Adrenal gland (tissue), 12 donors: ENCODE results near the gene SLC25A45. TPM values are rescaled to one million over a fixed set of nuclear protein-coding genes. Genes with fewer than 3 reads are reported as not detected.

Experiments
- DNase-seq, 7 donors: peaks; one replicate each; pipeline ENCODE4 v3.0.0-alpha.2; 2019 to 2020
- H3K27ac ChIP-seq, 5 donors: fragments of 200-600 bp; sonication (generic) in 4 of 5; 1 replicate in 3 of 5; 2 replicates in 2 of 5; pipeline versions ENCODE4 v1.5.1 to v1.8.0; 2016 to 2020; ENCODE audit warnings: mild to moderate bottlenecking in 1 of 5
- H3K27me3 ChIP-seq: fragments of 200-600 bp; 2 replicates; pipeline ENCODE4 v1.8.0; 2021
- H3K36me3 ChIP-seq, 2 donors: fragments of 200-600 bp; replicated peaks in 1 of 2; 1 replicate in 1 of 2; 2 replicates in 1 of 2; pipeline versions ENCODE4 v1.5.1 to v1.8.0; 2018 to 2022
- H3K4me1 ChIP-seq, 2 donors: fragments of 200-600 bp; replicated peaks in 1 of 2; 1 replicate in 1 of 2; 2 replicates in 1 of 2; pipeline versions ENCODE4 v1.5.1 to v1.8.0; 2018 to 2021
- H3K4me3 ChIP-seq, 4 donors: fragments of 200-600 bp; sonication (generic) in 3 of 4; one replicate each; pipeline ENCODE4 v1.5.1; 2016 to 2018
- H3K9me3 ChIP-seq, 3 donors: fragments of 200-600 bp; sonication (generic) in 1 of 3; replicated peaks in 1 of 3; 1 replicate in 2 of 3; 2 replicates in 1 of 3; pipeline versions ENCODE4 v1.5.1 to v1.8.0; 2016 to 2021
- CTCF ChIP-seq, 6 experiments: fragments of 450-650 bp in 4 of 6; fragments of 200-600 bp in 2 of 6; sonication (generic) in 1 of 6; IDR thresholded peaks; 1 replicate in 5 of 6; 2 replicates in 1 of 6; pipeline versions ENCODE4 v1.5.1 to v1.8.0; 2016 to 2021; ENCODE audit warnings: antibody characterized with exemption in 6 of 6, mild to moderate bottlenecking in 2 of 6, moderate library complexity in 1 of 6
- POLR2A ChIP-seq, 2 donors: fragments of 450-650 bp; IDR thresholded peaks; one replicate each; pipeline ENCODE4 v1.6.1; 2017; ENCODE audit warnings: antibody characterized with exemption in 2 of 2, mild to moderate bottlenecking in 2 of 2, moderate library complexity in 1 of 2
- WGBS, 4 donors: extraction: QIAGEN DNeasy Blood & Tissue Kit in 2 of 4; methylation state at CpG; one replicate each; pipeline versions ENCODE4 v1.1.5 to v1.1.7; 2013 to 2017; 5-methylcytosine and 5-hydroxymethylcytosine counted together
- intact Hi-C, 2 donors: fragments of 100-400 bp; cut with DNase I; formaldehyde crosslinking; loops; one replicate each; pipeline versions ENCODE4 v1.14.1 to v1.15.0; 2022 to 2023
- polyA plus RNA-seq, 3 donors: library from polyadenylated mRNA; stranded (reverse); fragments of 200-250 nt in 2 of 3; fragments of 350-450 nt in 1 of 3; fragmentation: Illumina TruSeq in 1 of 3; extraction: RNeasy Lipid Tissue Mini Kit (QIAGEN cat#74804) in 1 of 3; gene quantifications; one replicate each; pipeline ENCODE4 v1.2.3, GENCODE V29; 2013 to 2014
- total RNA-seq, 9 donors: library from RNA; depleted of rRNA in 4 of 9; stranded (reverse); fragments of >200 nt in 4 of 9; fragments of 120-200 nt in 1 of 9; fragmentation: NEBNext Ultra II Directional in 1 of 9; extraction: Animal tissue kit (Norgen Biotek cat#: 25700) in 1 of 9; gene quantifications; one replicate each; pipeline versions ENCODE4 v1.1.0 to v1.2.4, GENCODE V29; 2013 to 2023
- donor health status: healthy with polysubstance abuse.
- donor health status: Bipolar disorder and iron deficiency.
- donor health status: DM: yes; HTN: yes; CAD: no.
- donor health status: DM: no; HTN: no; CAD: no.
- donor health status: DM: no; HTN: no; CAD: no.
- donor health status: DM: yes; HTN: yes; CAD: no.

The SLC25A45 gene
- total and polyA plus RNA-seq, 12 donors: 1.1 to 21.0 (median 6.7) TPM

GRCh38 chr11:65375012-65375411 lies 7.4 kb downstream of the SLC25A45 start:
- no peaks in the 10 kb centered on the region for H3K4me1 ChIP-seq
- no peak overlapping the region for H3K27ac ChIP-seq
- intact Hi-C loops: loop anchor here in 1 of 2 donors (10.0 kb wide), 2 partner anchors 90 to 140 kb away; no protein-coding TSS in a partner anchor
- H3K9me3 ChIP-seq: no peaks in the 10 kb centered on the region
- H3K27me3 ChIP-seq: no peaks in the 10 kb centered on the region
- 87 to 96% (median 91%) methylated on average over 8 of the region's 8 CpGs for WGBS, 4 donors
- no peaks in the 10 kb centered on the region for H3K36me3 ChIP-seq
- no peak for TF ChIP-seq POLR2A (IDR thresholded peaks at IDR 0.05)
- no peak for TF ChIP-seq CTCF (IDR thresholded peaks at IDR 0.05)
- no peak overlapping the region for H3K4me3 ChIP-seq
- DNase-seq: no peak

- TF ChIP-seq POLR2A (IDR thresholded peaks at IDR 0.05): no peak
- no peak for TF ChIP-seq CTCF (IDR thresholded peaks at IDR 0.05)
- intact Hi-C loops: loop anchor here (5.0 to 10.0 kb wide), 3 partner anchors 91 to 143 kb away; no protein-coding TSS in a partner anchor
These were observed 8.4 kb downstream of the SLC25A45 start for GRCh38 chr11:65373839-65374580.

GRCh38 chr11:65370659-65371049 lies 11.8 kb downstream of the SLC25A45 start:
- no peaks in the 10 kb centered on the region for H3K9me3 ChIP-seq
- no peaks in the 10 kb centered on the region for H3K36me3 ChIP-seq
- intact Hi-C loops: loop anchor here (5.0 to 10.0 kb wide), 3 partner anchors 94 to 147 kb away; no protein-coding TSS in a partner anchor
- TF ChIP-seq POLR2A (IDR thresholded peaks at IDR 0.05) (no peak), CTCF (IDR thresholded peaks at IDR 0.05) (no peak)
- DNase-seq: no peak
- peaks cover 10 to 21% of the 10 kb centered on the region in 2 donors for H3K4me1 ChIP-seq
- H3K4me3 ChIP-seq: no peak overlapping the region
- WGBS, 4 donors: 82 to 87% (median 86%) methylated on average over 6 of the region's 6 CpGs
- H3K27me3 ChIP-seq: no peaks in the 10 kb centered on the region
- H3K27ac ChIP-seq: no peak overlapping the region

More at GRCh38 chr11:65373839-65374580, 8.4 kb downstream of the SLC25A45 start:
- 82 to 91% (median 89%) methylated on average over 14 of the region's 14 CpGs for WGBS, 4 donors
- no peaks in the 10 kb centered on the region for H3K36me3 ChIP-seq
- no peak overlapping the region for H3K4me3 ChIP-seq
- no peaks in the 10 kb centered on the region for H3K4me1 ChIP-seq
- DNase-seq: no peak
- no peaks in the 10 kb centered on the region for H3K9me3 ChIP-seq
- H3K27me3 ChIP-seq: no peaks in the 10 kb centered on the region
- no peak overlapping the region for H3K27ac ChIP-seq

- H3K27me3 ChIP-seq: no peaks in the 10 kb centered on the region
- H3K4me1 ChIP-seq: peaks cover 10 to 21% of the 10 kb centered on the region in 2 donors
- H3K9me3 ChIP-seq: no peaks in the 10 kb centered on the region
- H3K27ac ChIP-seq: peak overlapping the region in 3 of 5 donors; percentile 7 to 61 (median 39)
- H3K36me3 ChIP-seq: no peaks in the 10 kb centered on the region
- intact Hi-C loops: no loop called here
- no peak overlapping the region for H3K4me3 ChIP-seq
- WGBS, 4 donors: 2 to 4% (median 3%) methylated on average over 4 of the region's 4 CpGs
- DNase-seq: peak in 6 of 7 donors; percentile 70 to 82 (median 78)
- peak; percentile 79 to 98 (median 92) for TF ChIP-seq CTCF (IDR thresholded peaks at IDR 0.05)
- TF ChIP-seq POLR2A (IDR thresholded peaks at IDR 0.05): no peak
These were observed 16.1 kb downstream of the SLC25A45 start for GRCh38 chr11:65366340-65366773.
